ENCODE data around the gene WDR83. TPM values are rescaled to one million over a fixed set of nuclear protein-coding genes. Genes with fewer than 3 reads are reported as not detected.
A peak's percentile ranks its signal among the peaks of the same experiment; 100 is the strongest.

The WDR83 gene
- total and polyA plus RNA-seq, 2 experiments from 2014 or later = 28.4 to 40.2 TPM

- Histone ChIP-seq H3K4me3 (no peak overlapping the region), H3K36me3 (peaks cover 7% of the 10 kb centered on the region), H3K27me3 (no peaks in the 10 kb centered on the region), H3K9me3 (ENCODE audit: low read depth) (no peaks in the 10 kb centered on the region), H3K4me1 (ENCODE audit: low read depth) (no peaks in the 10 kb centered on the region), H3K27ac (no peak overlapping the region)
- TF ChIP-seq, protein P1, sequence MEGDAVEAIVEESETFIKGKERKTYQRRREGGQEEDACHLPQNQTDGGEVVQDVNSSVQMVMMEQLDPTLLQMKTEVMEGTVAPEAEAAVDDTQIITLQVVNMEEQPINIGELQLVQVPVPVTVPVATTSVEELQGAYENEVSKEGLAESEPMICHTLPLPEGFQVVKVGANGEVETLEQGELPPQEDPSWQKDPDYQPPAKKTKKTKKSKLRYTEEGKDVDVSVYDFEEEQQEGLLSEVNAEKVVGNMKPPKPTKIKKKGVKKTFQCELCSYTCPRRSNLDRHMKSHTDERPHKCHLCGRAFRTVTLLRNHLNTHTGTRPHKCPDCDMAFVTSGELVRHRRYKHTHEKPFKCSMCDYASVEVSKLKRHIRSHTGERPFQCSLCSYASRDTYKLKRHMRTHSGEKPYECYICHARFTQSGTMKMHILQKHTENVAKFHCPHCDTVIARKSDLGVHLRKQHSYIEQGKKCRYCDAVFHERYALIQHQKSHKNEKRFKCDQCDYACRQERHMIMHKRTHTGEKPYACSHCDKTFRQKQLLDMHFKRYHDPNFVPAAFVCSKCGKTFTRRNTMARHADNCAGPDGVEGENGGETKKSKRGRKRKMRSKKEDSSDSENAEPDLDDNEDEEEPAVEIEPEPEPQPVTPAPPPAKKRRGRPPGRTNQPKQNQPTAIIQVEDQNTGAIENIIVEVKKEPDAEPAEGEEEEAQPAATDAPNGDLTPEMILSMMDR (IDR thresholded peaks at IDR 0.05; ENCODE audit: low read depth, low read length) = no peak
- no peak for DNase-seq (ENCODE audit: low read depth in 1 of 2, low spot score in 1 of 2)
Measured at GRCh38 chr19:12657966-12658365, 8.6 kb upstream of the WDR83 start.

- no peaks in the 10 kb centered on the region for H3K27me3 ChIP-seq
- no peaks in the 10 kb centered on the region for H3K9me3 ChIP-seq (ENCODE audit: low read depth)
- no peak for DNase-seq (ENCODE audit: low read depth in 1 of 2, low spot score in 1 of 2)
- H3K27ac ChIP-seq = no peak overlapping the region
- H3K36me3 ChIP-seq = peaks cover 11% of the 10 kb centered on the region
- H3K4me1 ChIP-seq (ENCODE audit: low read depth) = no peaks in the 10 kb centered on the region
- TF ChIP-seq, protein P1 (IDR thresholded peaks at IDR 0.05; ENCODE audit: low read depth, low read length) = no peak
- no peak overlapping the region for H3K4me3 ChIP-seq
Measured at GRCh38 chr19:12660980-12661379, 5.6 kb upstream of the WDR83 start.

- Histone ChIP-seq H3K9me3 (ENCODE audit: low read depth) (no peaks in the 10 kb centered on the region), H3K4me1 (ENCODE audit: low read depth) (peaks cover 12% of the 10 kb centered on the region), H3K36me3 (peaks cover 11% of the 10 kb centered on the region), H3K4me3 (no peak overlapping the region), H3K27me3 (no peaks in the 10 kb centered on the region), H3K27ac (no peak overlapping the region)
- peak in 1 of 2 donors; percentile 52 for DNase-seq (ENCODE audit: low read depth in 1 of 2, low spot score in 1 of 2)
- TF ChIP-seq, protein P1 (IDR thresholded peaks at IDR 0.05; ENCODE audit: low read depth, low read length) = no peak
Measured at GRCh38 chr19:12664406-12665280, 2.0 kb upstream of the WDR83 start.

DNA sequence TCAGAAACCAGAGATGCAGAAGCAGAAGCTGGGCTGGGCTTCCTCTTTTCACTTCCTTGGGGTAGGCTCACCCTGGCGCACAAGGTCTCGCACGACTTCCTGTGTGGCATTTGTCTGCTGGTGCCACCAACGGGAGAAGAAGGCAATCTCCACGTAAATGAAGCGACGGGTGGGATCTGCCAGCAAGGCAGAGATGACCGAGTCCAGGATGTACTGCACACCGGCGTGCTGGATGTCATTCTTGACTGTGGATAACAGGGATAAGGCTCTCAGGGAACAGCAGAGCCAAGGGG is 1.4 kb upstream of the WDR83 start:
- no peak for DNase-seq (ENCODE audit: low read depth in 1 of 2, low spot score in 1 of 2)
- Histone ChIP-seq H3K36me3 (peaks cover 11% of the 10 kb centered on the region), H3K27ac (no peak overlapping the region), H3K4me1 (ENCODE audit: low read depth) (peaks cover 14% of the 10 kb centered on the region), H3K27me3 (no peaks in the 10 kb centered on the region), H3K4me3 (no peak overlapping the region), H3K9me3 (ENCODE audit: low read depth) (no peaks in the 10 kb centered on the region)
- TF ChIP-seq, protein P1 (IDR thresholded peaks at IDR 0.05; ENCODE audit: low read depth, low read length) = no peak

DNA sequence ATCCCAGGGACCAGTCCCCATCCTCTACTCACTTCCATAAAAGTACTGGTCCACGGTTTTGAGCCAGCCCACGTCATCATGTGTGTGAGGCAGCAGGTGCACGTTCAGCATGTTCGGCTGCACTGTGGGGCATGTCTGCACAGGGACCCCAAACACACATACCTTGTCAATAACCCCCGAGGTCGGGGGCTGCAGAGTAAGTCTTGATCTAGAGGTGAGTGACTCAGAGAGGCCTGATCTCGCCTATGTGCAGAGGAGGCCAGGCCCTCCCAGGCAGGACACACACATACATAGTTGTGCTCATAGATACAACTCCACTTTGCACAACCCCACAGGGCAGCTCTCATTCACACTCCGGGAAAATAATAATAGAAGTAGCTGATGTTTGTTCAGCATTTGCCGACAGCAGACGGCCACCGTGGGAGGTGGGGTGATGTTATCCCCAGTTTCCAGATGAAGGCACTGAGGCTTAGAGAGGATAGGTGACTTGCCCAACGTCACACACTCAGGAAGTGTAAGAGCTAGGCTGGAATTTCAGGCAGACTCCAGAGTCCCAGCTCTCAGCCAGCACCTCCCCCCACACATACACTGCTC is 839 bp upstream of the WDR83 start:
- no peak overlapping the region for H3K27ac ChIP-seq

More for the DNA sequence above, 839 bp upstream of the WDR83 start:
- TF ChIP-seq, protein P1 (IDR thresholded peaks at IDR 0.05; ENCODE audit: low read depth, low read length) = no peak
- no peak for DNase-seq (ENCODE audit: low read depth in 1 of 2, low spot score in 1 of 2)
- Histone ChIP-seq H3K9me3 (ENCODE audit: low read depth) (no peaks in the 10 kb centered on the region), H3K27me3 (no peaks in the 10 kb centered on the region), H3K4me3 (peak overlapping the region; percentile 71), H3K36me3 (peaks cover 11% of the 10 kb centered on the region), H3K4me1 (ENCODE audit: low read depth) (peaks cover 19% of the 10 kb centered on the region)
